Mesothelial cell of epicardium (in vitro differentiated cells): ENCODE results near the gene DPYSL4. TPM values are rescaled to one million over a fixed set of nuclear protein-coding genes. Genes with fewer than 3 reads are reported as not detected.

Experiments used
- DNase-seq, 2 experiments: peaks; one replicate each; pipeline ENCODE4 v3.0.0; 2021; ENCODE audit warnings: low spot score in 2 of 2; ENCODE audit not compliant: unreplicated experiment in 2 of 2
- H3K27ac Mint-ChIP-seq: 2 replicates; pipeline ENCODE4 v1.8.0; 2021; ENCODE audit warnings: mixed read lengths
- H3K27me3 Mint-ChIP-seq: 2 replicates; pipeline ENCODE4 v1.8.0; 2021; ENCODE audit warnings: low read depth, mixed read lengths
- H3K36me3 Mint-ChIP-seq: 2 replicates; pipeline ENCODE4 v1.8.0; 2021; ENCODE audit warnings: mixed read lengths
- H3K4me1 Mint-ChIP-seq: 2 replicates; pipeline ENCODE4 v1.8.0; 2021; ENCODE audit warnings: mixed read lengths
- H3K4me3 Mint-ChIP-seq: 2 replicates; pipeline ENCODE4 v1.8.0; 2021; ENCODE audit warnings: mild to moderate bottlenecking, moderate library complexity, mixed read lengths
- H3K9me3 Mint-ChIP-seq: 2 replicates; pipeline ENCODE4 v1.8.0; 2021; ENCODE audit warnings: mixed read lengths
- total RNA-seq: library from RNA; stranded (reverse); gene quantifications from 3 replicates; pipeline ENCODE4 v1.2.1, GENCODE V29; 2021
- TF ChIP-seq, protein P1 (sequence below): fragments of 200-600 bp; sonication (generic); IDR thresholded peaks from one replicate; pipeline ENCODE4 v1.5.0; 2021; ENCODE audit warnings: antibody characterized with exemption; ENCODE audit not compliant: unreplicated experiment

Gene DPYSL4
- total RNA-seq, 1 donor from 2014 or later: 18.6 TPM

DNA sequence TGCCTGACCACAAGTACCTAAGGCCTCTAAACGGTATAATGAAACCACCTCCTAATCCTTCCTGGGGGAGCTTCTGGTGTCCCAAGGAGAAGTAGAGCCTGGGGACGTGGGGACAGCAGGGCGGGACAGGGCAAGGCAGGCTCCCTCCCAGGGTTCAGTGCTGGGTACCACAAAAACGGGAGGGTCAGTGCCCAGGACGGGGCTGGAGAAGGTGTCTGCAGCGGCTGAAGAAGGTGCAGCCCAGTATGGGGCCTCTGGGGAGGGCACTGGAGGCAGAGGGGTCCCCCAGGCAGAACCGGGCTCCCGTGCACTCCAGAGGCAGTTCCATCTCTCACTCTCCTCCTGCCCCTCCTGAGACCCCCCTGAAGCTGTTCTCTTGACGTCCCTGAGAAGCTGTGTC, 46.2 kb downstream of the DPYSL4 start:
- H3K27me3 Mint-ChIP-seq: peaks cover 2% of the 10 kb centered on the region
- no peak for DNase-seq
- no peak overlapping the region for H3K27ac Mint-ChIP-seq

GRCh38 chr10:132233501-132234085, 46.8 kb downstream of the DPYSL4 start:
- H3K4me1 Mint-ChIP-seq: peaks cover 7% of the 10 kb centered on the region
- no peak for DNase-seq
- no peaks in the 10 kb centered on the region for H3K9me3 Mint-ChIP-seq
- TF ChIP-seq, protein P1, sequence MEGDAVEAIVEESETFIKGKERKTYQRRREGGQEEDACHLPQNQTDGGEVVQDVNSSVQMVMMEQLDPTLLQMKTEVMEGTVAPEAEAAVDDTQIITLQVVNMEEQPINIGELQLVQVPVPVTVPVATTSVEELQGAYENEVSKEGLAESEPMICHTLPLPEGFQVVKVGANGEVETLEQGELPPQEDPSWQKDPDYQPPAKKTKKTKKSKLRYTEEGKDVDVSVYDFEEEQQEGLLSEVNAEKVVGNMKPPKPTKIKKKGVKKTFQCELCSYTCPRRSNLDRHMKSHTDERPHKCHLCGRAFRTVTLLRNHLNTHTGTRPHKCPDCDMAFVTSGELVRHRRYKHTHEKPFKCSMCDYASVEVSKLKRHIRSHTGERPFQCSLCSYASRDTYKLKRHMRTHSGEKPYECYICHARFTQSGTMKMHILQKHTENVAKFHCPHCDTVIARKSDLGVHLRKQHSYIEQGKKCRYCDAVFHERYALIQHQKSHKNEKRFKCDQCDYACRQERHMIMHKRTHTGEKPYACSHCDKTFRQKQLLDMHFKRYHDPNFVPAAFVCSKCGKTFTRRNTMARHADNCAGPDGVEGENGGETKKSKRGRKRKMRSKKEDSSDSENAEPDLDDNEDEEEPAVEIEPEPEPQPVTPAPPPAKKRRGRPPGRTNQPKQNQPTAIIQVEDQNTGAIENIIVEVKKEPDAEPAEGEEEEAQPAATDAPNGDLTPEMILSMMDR: no peak
- peaks cover 2% of the 10 kb centered on the region for H3K27me3 Mint-ChIP-seq
- H3K36me3 Mint-ChIP-seq: no peaks in the 10 kb centered on the region
- H3K4me3 Mint-ChIP-seq: no peak overlapping the region
- H3K27ac Mint-ChIP-seq: no peak overlapping the region

More for the DNA sequence above, 46.2 kb downstream of the DPYSL4 start:
- TF ChIP-seq, protein P1: no peak
- peaks cover 7% of the 10 kb centered on the region for H3K4me1 Mint-ChIP-seq
- H3K36me3 Mint-ChIP-seq: no peaks in the 10 kb centered on the region
- no peak overlapping the region for H3K4me3 Mint-ChIP-seq
- no peaks in the 10 kb centered on the region for H3K9me3 Mint-ChIP-seq

DNA sequence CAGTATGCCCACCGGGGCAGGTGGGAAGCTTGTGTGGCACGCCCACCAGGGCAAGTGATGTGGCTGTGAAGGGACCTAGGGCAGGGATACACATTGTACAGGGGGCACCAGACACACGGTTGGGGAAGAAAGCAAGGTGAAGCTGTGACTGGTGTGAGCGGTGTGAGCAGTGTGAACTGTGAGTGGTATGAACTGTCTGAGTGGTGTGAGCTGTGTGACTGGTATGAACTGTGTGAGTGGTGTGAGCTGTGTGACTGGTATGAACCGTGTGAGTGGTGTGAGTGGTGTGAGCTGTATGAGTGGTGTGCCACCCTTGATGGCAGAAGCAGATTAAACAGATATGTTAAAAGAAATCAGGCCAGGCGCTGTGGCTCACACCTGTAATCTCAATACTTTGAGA, 48.1 kb downstream of the DPYSL4 start:
- Mint-ChIP-seq H3K36me3 (no peaks in the 10 kb centered on the region), H3K4me3 (no peak overlapping the region), H3K9me3 (no peaks in the 10 kb centered on the region), H3K4me1 (peaks cover 5% of the 10 kb centered on the region), H3K27ac (no peak overlapping the region), H3K27me3 (peaks cover 2% of the 10 kb centered on the region)
- TF ChIP-seq, protein P1: no peak
- DNase-seq: no peak

DNA sequence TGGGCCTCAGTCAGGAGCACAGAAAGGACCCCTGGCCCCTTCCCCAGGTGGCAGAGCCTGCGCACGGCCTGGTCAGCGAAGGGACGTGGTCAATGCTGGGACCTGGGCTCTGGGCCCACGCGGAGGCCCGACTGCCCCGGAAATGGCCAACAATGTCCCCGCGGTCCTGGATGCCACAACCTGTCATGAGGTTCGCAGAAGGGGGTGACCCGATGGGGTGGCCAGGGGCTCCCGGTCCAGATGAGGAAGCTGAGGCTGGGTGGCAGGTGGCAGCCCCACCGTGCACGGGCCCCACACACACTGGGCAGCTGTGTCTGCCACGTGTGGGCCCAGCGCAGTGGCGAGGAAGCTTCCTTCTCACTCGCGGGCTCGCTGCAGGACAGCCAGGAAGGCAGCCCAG, 49.4 kb downstream of the DPYSL4 start:
- no peaks in the 10 kb centered on the region for H3K4me1 Mint-ChIP-seq

GRCh38 chr10:132236881-132237280, 50.1 kb downstream of the DPYSL4 start:
- Mint-ChIP-seq H3K4me1 (no peaks in the 10 kb centered on the region), H3K4me3 (no peak overlapping the region), H3K36me3 (no peaks in the 10 kb centered on the region), H3K27ac (no peak overlapping the region), H3K27me3 (no peaks in the 10 kb centered on the region), H3K9me3 (no peaks in the 10 kb centered on the region)
- no peak for DNase-seq
- TF ChIP-seq, protein P1: no peak

More for the DNA sequence above, 49.4 kb downstream of the DPYSL4 start:
- Mint-ChIP-seq H3K9me3 (no peaks in the 10 kb centered on the region), H3K36me3 (no peaks in the 10 kb centered on the region), H3K27me3 (peaks cover 2% of the 10 kb centered on the region), H3K27ac (no peak overlapping the region), H3K4me3 (no peak overlapping the region)
- DNase-seq: no peak
- TF ChIP-seq, protein P1: no peak

DNA sequence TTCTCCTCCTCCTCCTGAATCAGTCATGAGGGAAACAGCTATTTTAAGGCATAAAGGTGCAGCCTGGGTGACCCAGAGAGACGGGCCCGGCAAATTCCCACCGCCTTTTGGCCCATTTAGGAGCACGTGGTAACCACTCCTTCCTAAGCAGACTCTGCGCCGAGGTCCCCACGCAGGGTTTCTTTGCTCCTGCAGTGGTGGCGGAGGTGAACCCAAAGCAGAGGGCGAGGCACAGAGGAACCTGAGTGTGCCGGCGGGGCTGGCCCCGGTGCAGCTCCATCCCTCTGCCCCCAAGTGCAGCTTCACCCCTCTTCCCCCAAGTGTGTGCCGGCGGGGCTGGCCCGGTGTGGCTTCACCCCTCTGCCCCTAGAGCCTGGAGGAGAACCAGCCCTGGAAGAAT, 50.6 kb downstream of the DPYSL4 start:
- H3K27me3 Mint-ChIP-seq: no peaks in the 10 kb centered on the region
- no peaks in the 10 kb centered on the region for H3K4me1 Mint-ChIP-seq
- DNase-seq: no peak
- H3K27ac Mint-ChIP-seq: no peak overlapping the region
- no peaks in the 10 kb centered on the region for H3K9me3 Mint-ChIP-seq
- TF ChIP-seq, protein P1: no peak
- no peak overlapping the region for H3K4me3 Mint-ChIP-seq
- H3K36me3 Mint-ChIP-seq: no peaks in the 10 kb centered on the region
